ENCODE data around the gene LRP1B.

The LRP1B gene

GRCh38 chr2:140270224-140270623 lies 1860.6 kb downstream of the LRP1B start:
- TF ChIP-seq EP300 (IDR thresholded peaks at IDR 0.05; ENCODE audit: borderline replicate concordance) (no peak), CREB1 (IDR thresholded peaks at IDR 0.05; ENCODE audit: low read depth) (no peak), ZBTB7A (IDR thresholded peaks at IDR 0.05; ENCODE audit: low read depth) (no peak), FOXM1 (IDR thresholded peaks at IDR 0.05; ENCODE audit: borderline replicate concordance, low read depth) (no peak), USF1 (IDR thresholded peaks at IDR 0.05) (no peak), TEAD4 (IDR thresholded peaks at IDR 0.05) (no peak)

- TF ChIP-seq REST (IDR thresholded peaks at IDR 0.05; ENCODE audit: low read depth) = no peak
- TF ChIP-seq EP300 (IDR thresholded peaks at IDR 0.05; ENCODE audit: borderline replicate concordance) = no peak
- TF ChIP-seq NFIC (IDR thresholded peaks at IDR 0.05) = no peak
- TF ChIP-seq CREB1 (IDR thresholded peaks at IDR 0.05; ENCODE audit: low read depth) = no peak
- no peak for TF ChIP-seq EGR1 (IDR thresholded peaks at IDR 0.05)
- no peak for TF ChIP-seq TEAD4 (IDR thresholded peaks at IDR 0.05)
- TF ChIP-seq USF1 (IDR thresholded peaks at IDR 0.05) = no peak
These were observed 1861.8 kb downstream of the LRP1B start for GRCh38 chr2:140269000-140269399.

GRCh38 chr2:140262908-140263307 lies 1867.9 kb downstream of the LRP1B start:
- no peak for TF ChIP-seq REST (IDR thresholded peaks at IDR 0.05; ENCODE audit: low read depth)
- no peak for TF ChIP-seq EGR1 (IDR thresholded peaks at IDR 0.05)
- TF ChIP-seq TAF1 (IDR thresholded peaks at IDR 0.05; ENCODE audit: low read depth) = no peak
- no peak for TF ChIP-seq USF1 (IDR thresholded peaks at IDR 0.05)
- no peak for TF ChIP-seq MAX (IDR thresholded peaks at IDR 0.05)
- TF ChIP-seq YY1 (IDR thresholded peaks at IDR 0.05; ENCODE audit: low read depth) = no peak
- TF ChIP-seq NFIC (IDR thresholded peaks at IDR 0.05) = no peak
- TF ChIP-seq TEAD4 (IDR thresholded peaks at IDR 0.05) = no peak
- TF ChIP-seq EP300 (IDR thresholded peaks at IDR 0.05; ENCODE audit: borderline replicate concordance) = no peak
- no peak for TF ChIP-seq CEBPB (IDR thresholded peaks at IDR 0.05)
- TF ChIP-seq ZBTB7A (IDR thresholded peaks at IDR 0.05; ENCODE audit: low read depth) = no peak
- no peak for TF ChIP-seq CREB1 (IDR thresholded peaks at IDR 0.05; ENCODE audit: low read depth)
- no peak for TF ChIP-seq TCF12 (IDR thresholded peaks at IDR 0.05; ENCODE audit: low read depth)

GRCh38 chr2:140257692-140258300 lies 1873.0 kb downstream of the LRP1B start:
- TF ChIP-seq NFIC (IDR thresholded peaks at IDR 0.05) (no peak), MAX (IDR thresholded peaks at IDR 0.05) (no peak), REST (IDR thresholded peaks at IDR 0.05; ENCODE audit: low read depth) (no peak), CEBPB (IDR thresholded peaks at IDR 0.05) (no peak), CREB1 (IDR thresholded peaks at IDR 0.05; ENCODE audit: low read depth) (no peak), TCF12 (IDR thresholded peaks at IDR 0.05; ENCODE audit: low read depth) (no peak)

GRCh38 chr2:140256080-140256479 lies 1874.7 kb downstream of the LRP1B start:
- TF ChIP-seq ZBTB7A (IDR thresholded peaks at IDR 0.05; ENCODE audit: low read depth) (no peak), YY1 (IDR thresholded peaks at IDR 0.05; ENCODE audit: low read depth) (no peak), RAD21 (IDR thresholded peaks at IDR 0.05; ENCODE audit: low read depth) (no peak), CEBPB (IDR thresholded peaks at IDR 0.05) (no peak), REST (IDR thresholded peaks at IDR 0.05; ENCODE audit: low read depth) (no peak), TCF12 (IDR thresholded peaks at IDR 0.05; ENCODE audit: low read depth) (no peak), EP300 (IDR thresholded peaks at IDR 0.05; ENCODE audit: borderline replicate concordance) (no peak), CREB1 (IDR thresholded peaks at IDR 0.05; ENCODE audit: low read depth) (no peak), FOXM1 (IDR thresholded peaks at IDR 0.05; ENCODE audit: borderline replicate concordance, low read depth) (no peak), TEAD4 (IDR thresholded peaks at IDR 0.05) (no peak), MAX (IDR thresholded peaks at IDR 0.05) (no peak), NFIC (IDR thresholded peaks at IDR 0.05) (no peak), USF1 (IDR thresholded peaks at IDR 0.05) (no peak)

Measured in Ishikawa (cell line).